CD4-positive, alpha-beta T cell treated with Interleukin-17A for 4 hours (primary cell): Measurements from ENCODE around the gene DIAPH2.
"Not testable (repeated sequence)": the region's sequence is repeated elsewhere in the genome, so short reads cannot be mapped to it uniquely, and the experiment has no call there.

Experiments used
- DNase-seq: peaks from one replicate; pipeline ENCODE4 v3.0.0-alpha.2; 2020; ENCODE audit warnings: mixed read lengths

DIAPH2 gene

GRCh38 chrX:96834137-96834536 is 149.5 kb downstream of the DIAPH2 start:
- no peak for DNase-seq

GRCh38 chrX:96835660-96836289 is 151.1 kb downstream of the DIAPH2 start:
- DNase-seq, result no peak

- no peak for DNase-seq
Observed at GRCh38 chrX:96837808-96838207, 153.2 kb downstream of the DIAPH2 start.

- no peak for DNase-seq
Observed at GRCh38 chrX:96838537-96838936, 153.9 kb downstream of the DIAPH2 start.

GRCh38 chrX:96841325-96841724 is 156.7 kb downstream of the DIAPH2 start:
- DNase-seq, result no peak

- not testable (repeated sequence) for DNase-seq
Observed at GRCh38 chrX:96841866-96842265, 157.2 kb downstream of the DIAPH2 start.

GRCh38 chrX:96843566-96843965 is 158.9 kb downstream of the DIAPH2 start:
- DNase-seq, result no peak

GRCh38 chrX:96846841-96847240 is 162.2 kb downstream of the DIAPH2 start:
- no peak for DNase-seq

- not testable (repeated sequence) for DNase-seq
Observed at GRCh38 chrX:96859422-96859821, 174.8 kb downstream of the DIAPH2 start.

- no peak for DNase-seq
Observed at GRCh38 chrX:96861218-96861617, 176.6 kb downstream of the DIAPH2 start.

GRCh38 chrX:96861661-96862060 is 177.0 kb downstream of the DIAPH2 start:
- no peak for DNase-seq

- no peak for DNase-seq
Observed at GRCh38 chrX:96883608-96884007, 199.0 kb downstream of the DIAPH2 start, which contains the start of gene RPA4. RPA4 (plus strand) TSS chrX:96883908; CDS start chrX:96884311, 403 bp downstream.

GRCh38 chrX:96884027-96884426 is 199.4 kb downstream of the DIAPH2 start:
- no peak for DNase-seq

GRCh38 chrX:96889726-96890125 is 205.1 kb downstream of the DIAPH2 start:
- DNase-seq, result no peak

- DNase-seq, result no peak
Observed at GRCh38 chrX:96906741-96907140, 222.1 kb downstream of the DIAPH2 start.

- DNase-seq, result no peak
Observed at GRCh38 chrX:96907516-96908272, 223.1 kb downstream of the DIAPH2 start.

- no peak for DNase-seq
Observed at GRCh38 chrX:96909291-96909690, 224.6 kb downstream of the DIAPH2 start.

- DNase-seq, result no peak
Observed at GRCh38 chrX:96918864-96919263, 234.2 kb downstream of the DIAPH2 start.

- DNase-seq, result no peak
Observed at GRCh38 chrX:96919672-96920071, 235.0 kb downstream of the DIAPH2 start.

GRCh38 chrX:96924581-96924980 is 239.9 kb downstream of the DIAPH2 start:
- DNase-seq, result no peak

- no peak for DNase-seq
Observed at GRCh38 chrX:96929036-96929435, 244.4 kb downstream of the DIAPH2 start.

- no peak for DNase-seq
Observed at GRCh38 chrX:96957718-96958117, 273.1 kb downstream of the DIAPH2 start.

- no peak for DNase-seq
Observed at GRCh38 chrX:96971812-96972211, 287.2 kb downstream of the DIAPH2 start.

GRCh38 chrX:96978906-96979305 is 294.3 kb downstream of the DIAPH2 start:
- no peak for DNase-seq

- DNase-seq, result no peak
Observed at GRCh38 chrX:96979766-96980165, 295.1 kb downstream of the DIAPH2 start.
